Epithelial cell of esophagus (primary cell): Measurements from ENCODE around the gene SPINT2.

Experiments used
- DNase-seq: peaks from one replicate; pipeline ENCODE4 v3.0.0; 2010; ENCODE audit warnings: low read depth
- H3K4me3 ChIP-seq: 2 replicates; pipeline ENCODE4 v1.5.1; 2011; ENCODE audit warnings: mild to moderate bottlenecking, low read length, control low read depth
- CTCF ChIP-seq: IDR thresholded peaks from 2 replicates; pipeline ENCODE4 v1.5.1; 2011; ENCODE audit warnings: low read depth, mild to moderate bottlenecking, low read length, control low read depth, inconsistent platforms; ENCODE audit not compliant: insufficient read depth; ENCODE audit errors: missing control alignments

The SPINT2 gene

GRCh38 chr19:38298821-38299680 is 34.7 kb downstream of the SPINT2 start:
- no peak for DNase-seq
- H3K4me3 ChIP-seq = no peak overlapping the region
- no peak for TF ChIP-seq CTCF

GRCh38 chr19:38303517-38304351 is 39.4 kb downstream of the SPINT2 start, which contains the start of gene C19orf33:
Gene C19orf33, plus strand, starts transcription at chr19:38304251. Its CDS starts 11 bp downstream, at chr19:38304262.
- peak; percentile 94 for DNase-seq
- no peak for TF ChIP-seq CTCF
- H3K4me3 ChIP-seq = peak within 1 kb of the TSS; percentile 81

- peak overlapping the region; percentile 81 for H3K4me3 ChIP-seq
- DNase-seq = no peak
- TF ChIP-seq CTCF = no peak
Measured at GRCh38 chr19:38304352-38304865, 40.0 kb downstream of the SPINT2 start.

DNA sequence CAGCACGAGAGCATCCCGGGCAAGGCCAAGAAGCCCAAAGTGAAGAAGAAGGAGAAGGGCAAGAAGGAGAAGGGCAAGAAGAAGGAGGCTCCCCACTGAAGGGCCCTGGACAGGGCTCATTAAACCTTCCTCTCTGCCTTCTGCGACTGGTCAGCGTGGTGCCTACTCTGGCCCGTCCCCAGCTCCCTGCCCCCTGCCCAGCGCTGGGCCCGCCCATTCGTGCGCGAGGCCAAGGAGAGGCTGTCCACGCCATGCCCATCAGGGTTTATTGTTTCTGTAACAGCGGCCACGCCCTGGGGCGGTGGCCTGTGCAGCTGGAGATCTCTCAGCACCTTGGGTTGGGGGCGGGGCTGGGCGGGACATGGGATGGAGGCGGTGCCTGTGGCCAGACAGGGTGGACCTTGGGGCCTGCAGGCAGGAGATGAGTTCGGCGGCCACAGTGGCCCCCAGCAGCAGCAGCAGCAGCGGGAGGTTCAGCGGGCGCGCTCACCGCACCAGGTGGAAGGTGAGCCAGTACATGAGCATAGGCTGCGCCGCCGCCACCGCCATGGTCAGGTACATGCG is 40.6 kb downstream of the SPINT2 start:
- DNase-seq = peak; percentile 93
- H3K4me3 ChIP-seq = peak overlapping the region; percentile 81
- TF ChIP-seq CTCF = no peak

GRCh38 chr19:38306236-38306635 is 41.9 kb downstream of the SPINT2 start:
- no peak for TF ChIP-seq CTCF
- H3K4me3 ChIP-seq = no peak overlapping the region

DNA sequence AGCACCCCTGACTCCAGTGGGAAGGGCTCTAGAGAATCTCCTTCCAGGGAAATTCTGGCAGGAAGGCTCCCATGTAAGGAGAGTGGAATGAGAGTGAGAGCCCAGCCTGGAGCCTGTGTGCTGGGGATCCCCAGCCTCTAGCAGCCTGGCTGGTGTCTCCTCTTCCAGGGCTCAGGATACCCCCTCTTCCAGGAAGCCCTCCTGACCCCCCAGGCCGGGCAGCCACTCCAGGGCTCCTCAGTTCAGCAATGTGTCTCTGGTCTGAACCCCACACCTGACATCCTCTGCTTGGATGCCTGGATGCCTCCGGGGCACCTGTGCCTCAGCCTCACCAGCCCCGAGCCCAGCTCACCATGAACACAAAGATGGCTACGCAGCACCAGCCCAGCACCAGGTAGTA is 42.7 kb downstream of the SPINT2 start:
- H3K4me3 ChIP-seq = no peak overlapping the region
- no peak for TF ChIP-seq CTCF
- DNase-seq = no peak

More at GRCh38 chr19:38306236-38306635, 41.9 kb downstream of the SPINT2 start:
- no peak for DNase-seq
